Fibroblast of skin of right quadriceps (primary cell): Measurements from ENCODE around the gene CAPS.
"Not testable (repeated sequence)": the region's sequence is repeated elsewhere in the genome, so short reads cannot be mapped to it uniquely, and the experiment has no call there.

Experiments
- DNase-seq: peaks from one replicate; pipeline ENCODE4 v3.0.0-alpha.2; 2013

CAPS gene

DNA sequence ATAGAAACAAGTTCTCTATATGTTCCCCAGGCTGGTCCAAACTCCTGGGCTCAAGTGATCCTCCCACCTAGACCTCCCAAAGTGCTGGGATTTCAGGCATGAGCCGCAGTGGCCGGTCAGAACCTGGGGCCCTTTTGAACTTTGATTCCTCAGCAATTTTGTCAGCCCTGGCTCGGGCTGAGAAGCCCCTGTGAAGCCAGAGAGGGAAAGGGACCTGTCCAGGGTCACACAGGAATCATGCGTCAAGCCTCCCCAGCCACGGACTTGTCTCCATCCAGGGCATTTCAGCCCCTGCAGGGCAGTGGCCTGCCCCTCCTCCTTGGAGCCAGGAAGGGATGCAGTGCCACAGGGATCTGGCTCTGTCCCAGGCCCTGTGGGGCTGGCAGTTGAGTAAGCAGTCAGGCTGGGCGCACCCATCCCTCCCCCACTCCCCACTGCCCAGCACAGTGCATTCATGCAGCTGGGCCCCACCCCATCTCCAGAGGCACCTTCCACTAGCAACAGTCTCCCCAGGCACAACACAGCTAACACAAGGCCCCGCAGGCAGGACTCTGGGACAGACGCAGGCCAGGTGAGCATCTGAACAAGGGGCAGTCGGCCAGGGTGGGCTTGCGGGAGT, at the start of gene CAPS:
Gene CAPS, plus strand, starts transcription at position 516 of the 619 bp plus-strand sequence. CDS start 153 bp downstream, outside the sequence.
- DNase-seq, result peak; percentile 28

DNA sequence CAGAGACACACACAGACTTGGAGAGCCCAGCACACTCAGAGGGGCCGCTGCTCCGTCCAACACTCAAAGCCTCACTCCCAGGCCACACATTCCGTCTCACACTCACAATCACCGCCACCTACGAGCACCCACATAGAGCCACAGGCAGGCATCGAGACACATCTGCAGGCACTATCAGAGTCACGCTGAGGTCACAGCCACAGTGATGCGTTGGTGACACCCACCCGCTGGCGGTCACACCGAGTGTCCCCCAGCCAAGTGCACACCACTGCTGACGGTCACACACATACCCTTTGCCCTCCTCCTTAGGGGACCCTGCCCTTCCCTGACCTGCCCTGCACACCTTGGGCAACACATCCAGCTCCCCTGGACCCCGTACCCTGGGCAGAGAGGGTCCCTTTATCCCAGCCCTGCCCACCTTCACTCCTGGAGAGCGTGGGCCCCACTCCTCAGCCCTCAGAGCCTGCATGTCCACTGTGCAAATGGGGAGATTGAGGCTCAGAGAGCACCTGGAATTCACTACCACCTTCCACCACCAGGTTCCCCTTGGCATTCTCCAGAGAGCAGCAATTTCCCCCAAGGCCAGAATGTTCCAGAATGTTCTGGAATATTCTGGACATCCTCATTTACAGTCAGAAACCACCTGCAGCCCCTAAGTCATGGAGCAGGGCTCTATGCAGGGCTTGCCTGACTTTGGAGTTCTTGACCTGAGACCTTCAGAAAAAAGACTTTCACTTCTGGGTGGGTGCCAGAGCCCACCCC, 49.1 kb upstream of the CAPS start:
- DNase-seq, result no peak

DNA sequence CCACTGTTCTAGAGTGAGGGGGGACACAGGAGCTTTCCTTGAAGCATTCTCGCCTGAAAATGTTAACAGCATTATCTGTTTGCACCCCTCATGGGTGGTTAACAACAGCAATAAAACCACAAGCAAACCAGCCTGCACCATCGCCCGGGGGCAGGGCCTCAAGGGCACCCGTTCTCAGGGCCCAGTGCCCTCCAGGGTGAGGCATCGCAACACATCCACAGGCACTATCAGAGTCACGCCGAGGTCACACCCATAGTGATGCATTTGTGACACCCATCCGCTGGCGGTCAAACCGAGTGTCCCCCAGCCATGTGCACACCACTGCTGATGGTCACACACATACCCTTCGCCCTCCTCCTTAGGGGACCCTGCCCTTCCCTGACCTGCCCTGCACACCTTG, 48.3 kb upstream of the CAPS start:
- DNase-seq, result no peak

DNA sequence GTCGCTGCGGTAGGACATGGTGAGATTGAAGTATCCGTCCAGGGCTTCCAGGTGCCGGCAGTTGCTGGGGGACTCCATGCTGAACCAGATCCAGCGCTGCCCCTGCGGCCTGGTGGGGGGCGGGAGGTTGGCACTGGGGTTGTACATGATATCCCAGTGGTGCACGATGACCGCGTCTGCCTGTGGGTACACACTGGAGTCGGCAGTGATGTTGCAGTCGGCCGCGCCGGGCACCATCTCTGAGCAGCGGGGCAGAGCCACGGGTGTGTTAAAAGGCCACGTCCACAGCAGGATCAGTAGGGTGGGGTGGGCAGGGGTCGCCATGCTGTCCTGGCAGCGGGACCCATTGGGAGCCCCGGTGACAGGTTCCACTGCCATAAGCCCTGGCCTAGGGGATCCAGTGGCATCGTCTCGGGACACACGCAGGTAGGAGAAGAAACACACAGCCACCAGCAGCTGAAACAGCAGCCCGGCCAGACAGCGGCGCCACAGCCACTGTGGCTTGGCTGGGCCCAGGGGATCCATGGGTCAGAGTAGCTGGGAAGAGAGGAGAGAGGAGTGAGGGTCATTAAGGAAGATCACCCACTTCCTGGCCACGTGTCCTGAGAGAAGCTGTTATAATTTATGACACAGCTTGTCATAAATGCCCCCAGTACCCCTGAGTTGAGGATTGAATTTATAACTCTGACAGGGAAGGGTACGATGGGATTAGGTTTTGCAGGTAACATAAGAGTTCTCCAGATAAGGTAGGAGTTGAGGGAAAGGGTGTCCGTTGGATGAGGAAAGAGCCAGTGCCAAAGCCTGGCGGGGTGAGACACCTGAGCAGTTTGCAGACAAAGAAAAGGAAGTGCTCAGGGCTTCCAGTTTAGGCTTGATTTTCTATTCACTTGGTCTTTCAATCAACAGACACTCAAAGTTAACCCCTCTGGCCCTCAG, 46.6 kb upstream of the CAPS start:
- DNase-seq, result no peak

DNA sequence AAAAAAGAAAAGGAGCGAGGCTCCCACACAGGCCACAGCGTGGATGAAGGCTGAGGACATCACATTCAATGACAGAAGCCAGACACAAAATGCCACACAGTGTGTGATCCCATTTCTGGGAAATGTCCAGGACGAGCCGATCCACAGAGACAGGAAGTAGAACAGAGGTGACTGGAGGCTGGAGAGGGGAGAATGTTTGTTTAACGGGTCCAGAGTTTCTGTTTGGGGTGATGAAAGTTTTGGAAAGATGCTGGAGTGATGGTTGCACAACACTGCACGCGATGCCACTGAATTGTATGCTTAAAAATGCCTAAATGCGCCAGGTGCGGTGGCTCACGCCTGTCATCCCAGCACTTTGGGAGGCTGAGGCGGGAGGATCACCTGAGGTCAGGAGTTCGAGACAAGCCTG, 43.1 kb upstream of the CAPS start:
- DNase-seq, result no peak

DNA sequence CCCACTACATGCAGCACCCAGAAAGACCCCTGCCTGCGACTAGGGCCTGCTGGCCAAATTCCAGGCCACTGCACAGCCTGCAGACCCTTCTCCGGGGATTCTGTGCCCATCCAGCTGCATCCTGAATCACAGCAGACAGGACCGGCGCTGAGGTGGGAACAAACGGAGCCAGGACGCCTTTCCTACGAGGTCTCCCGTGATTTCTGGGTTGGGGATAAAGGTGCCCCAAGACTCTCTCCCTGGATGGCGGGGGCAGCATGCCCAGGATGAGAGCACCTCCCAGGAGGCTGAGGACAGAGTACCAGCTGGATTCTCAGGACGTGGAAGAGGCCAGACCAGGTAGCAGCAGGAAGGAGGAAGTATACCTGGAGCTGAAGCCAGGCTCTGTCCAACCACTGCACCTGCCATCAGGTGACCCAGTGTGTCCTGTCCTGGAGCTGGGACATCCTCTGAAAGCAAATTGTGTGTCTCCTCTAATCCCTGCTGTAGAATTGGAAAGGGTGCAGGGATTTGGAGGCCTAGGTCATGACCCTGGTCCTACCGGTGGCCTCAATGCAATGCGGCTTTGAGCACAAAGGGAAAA, 40.3 kb upstream of the CAPS start:
- DNase-seq, result no peak

DNA sequence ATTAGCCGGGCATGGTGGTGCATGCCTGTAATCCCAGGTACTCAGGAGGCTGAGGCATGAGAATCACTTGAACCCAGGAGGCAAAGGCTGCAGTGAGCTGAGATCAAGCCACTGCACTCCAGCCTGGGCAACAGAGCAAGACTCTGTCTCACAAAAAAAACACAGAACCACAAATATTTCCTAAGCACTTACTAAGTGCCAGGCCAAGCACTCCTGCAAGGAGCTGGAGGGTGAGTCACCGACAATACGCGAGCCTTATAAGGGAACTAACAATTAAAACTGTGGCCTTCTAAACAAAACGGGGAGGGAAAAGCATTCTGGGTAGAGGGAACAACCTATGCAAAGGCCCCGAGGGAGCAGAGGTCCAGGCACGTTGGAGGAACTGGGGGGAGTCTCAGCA, 39.6 kb upstream of the CAPS start:
- peak; percentile 60 for DNase-seq

DNA sequence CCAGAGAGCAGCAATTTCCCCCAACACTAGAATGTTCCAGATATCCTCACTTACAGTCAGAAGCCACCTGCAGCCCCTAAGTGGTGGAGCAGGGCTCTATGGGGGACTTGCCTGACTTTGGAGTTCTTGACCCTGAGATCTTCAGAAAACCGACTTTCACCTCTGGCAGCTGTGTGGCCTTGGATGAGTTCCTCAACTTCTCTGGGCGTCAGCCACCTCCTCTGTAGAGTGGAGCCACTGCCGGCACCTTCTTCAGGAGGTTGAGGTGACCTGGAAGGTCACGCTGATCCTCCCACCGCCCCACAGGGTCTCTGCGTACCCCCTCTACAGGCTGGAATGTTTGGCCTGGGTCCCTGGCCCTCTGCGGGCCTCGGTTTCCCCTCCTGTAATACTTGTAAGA, 36.6 kb upstream of the CAPS start:
- no peak for DNase-seq

DNA sequence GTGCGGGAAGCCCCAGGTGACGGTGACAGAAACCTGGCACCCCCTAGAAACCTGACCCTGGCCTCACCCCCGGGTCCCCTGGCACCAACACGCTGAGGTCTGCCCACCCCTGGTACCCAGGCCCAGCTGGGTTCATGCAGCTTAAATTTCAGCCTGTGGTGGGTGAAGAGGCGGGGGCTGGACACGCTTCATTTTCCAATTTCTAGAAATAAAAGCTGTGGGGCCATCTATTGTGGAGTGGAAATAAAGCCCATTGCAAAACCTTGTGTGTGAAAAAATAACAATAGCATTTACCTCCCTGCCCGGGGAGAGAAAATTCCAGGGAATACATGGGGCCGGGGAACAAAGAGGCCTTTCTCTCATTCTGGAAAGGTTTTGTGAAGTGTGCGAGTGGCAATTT, 36.2 kb upstream of the CAPS start:
- no peak for DNase-seq

DNA sequence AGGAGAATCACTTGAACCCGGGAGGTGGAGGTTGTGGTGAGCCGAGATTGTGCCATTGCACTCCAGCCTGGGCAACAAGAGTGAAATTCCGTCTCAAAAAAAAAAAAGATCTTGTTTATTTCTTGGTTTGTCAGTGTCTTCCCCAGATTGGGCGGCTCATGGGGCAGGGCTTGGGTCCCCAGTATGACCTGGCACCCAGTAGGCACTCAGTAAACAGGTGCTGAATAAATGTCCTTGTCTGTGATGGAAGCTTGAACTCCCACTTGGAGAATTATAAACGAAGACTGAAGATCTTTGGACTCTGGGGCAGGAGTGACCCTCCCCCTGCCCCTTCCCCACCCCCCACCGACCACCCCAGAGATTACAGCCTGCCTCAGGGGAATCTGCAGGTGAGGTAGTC, 33.9 kb upstream of the CAPS start:
- no peak for DNase-seq

DNA sequence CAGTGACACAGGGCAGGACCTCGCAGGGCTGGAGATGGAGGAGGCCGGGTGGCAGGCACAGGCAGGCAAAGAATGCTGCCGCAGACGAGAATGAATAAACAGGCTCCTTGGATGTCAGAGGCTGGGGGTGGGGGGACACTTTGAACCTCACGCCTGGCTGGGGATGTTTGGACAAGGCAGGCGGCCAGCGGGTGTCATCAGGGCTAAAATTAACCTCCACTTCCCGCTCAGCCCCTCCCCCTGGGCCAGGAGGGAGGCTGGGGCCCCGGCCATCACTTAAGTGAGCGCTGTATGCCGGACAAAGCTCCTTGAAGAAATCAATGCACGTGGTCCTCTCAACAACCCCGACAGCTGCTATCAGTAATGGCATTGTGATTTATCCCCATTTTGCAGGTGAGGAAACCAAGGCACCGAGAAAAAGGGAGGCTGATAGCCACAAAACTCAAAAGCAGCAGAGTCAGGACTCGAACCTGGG, 33.4 kb upstream of the CAPS start:
- DNase-seq, result peak; percentile 69

DNA sequence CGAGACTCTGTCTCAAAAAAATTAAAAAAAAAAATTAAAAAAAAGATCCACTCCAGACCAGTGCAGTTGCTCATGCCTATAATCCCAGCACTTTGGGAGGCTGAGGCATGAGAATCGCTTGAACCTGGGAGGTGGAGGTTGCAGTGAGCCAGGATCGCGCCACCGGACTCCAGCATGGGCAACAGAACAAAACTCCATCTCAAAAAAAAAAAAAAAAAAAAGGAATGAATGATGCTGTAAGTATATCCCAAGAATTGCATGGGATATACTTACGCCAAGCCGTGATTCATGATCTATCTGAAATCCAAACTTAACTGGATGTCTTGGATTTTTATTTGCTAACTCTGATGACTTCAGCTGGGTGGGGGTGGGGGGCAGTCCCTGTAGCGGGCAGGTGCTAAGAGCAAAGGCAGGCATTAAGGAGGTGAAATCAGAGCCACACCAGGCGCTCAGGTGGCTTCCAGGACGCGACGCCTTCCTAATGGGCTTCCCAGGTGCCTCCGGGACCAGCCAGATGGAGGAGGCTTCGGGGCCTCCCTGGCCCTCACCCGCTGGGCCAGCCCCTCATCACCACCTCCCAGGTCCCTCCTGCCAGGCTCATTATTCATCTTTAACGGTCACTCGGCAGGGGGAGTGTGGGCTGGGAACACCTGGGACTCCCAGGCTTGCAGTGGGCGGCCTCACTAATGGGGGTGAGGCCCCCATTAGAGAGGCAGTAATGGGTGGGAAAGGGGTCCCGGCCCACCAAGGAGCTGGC, 32.3 kb upstream of the CAPS start:
- DNase-seq, result no peak

DNA sequence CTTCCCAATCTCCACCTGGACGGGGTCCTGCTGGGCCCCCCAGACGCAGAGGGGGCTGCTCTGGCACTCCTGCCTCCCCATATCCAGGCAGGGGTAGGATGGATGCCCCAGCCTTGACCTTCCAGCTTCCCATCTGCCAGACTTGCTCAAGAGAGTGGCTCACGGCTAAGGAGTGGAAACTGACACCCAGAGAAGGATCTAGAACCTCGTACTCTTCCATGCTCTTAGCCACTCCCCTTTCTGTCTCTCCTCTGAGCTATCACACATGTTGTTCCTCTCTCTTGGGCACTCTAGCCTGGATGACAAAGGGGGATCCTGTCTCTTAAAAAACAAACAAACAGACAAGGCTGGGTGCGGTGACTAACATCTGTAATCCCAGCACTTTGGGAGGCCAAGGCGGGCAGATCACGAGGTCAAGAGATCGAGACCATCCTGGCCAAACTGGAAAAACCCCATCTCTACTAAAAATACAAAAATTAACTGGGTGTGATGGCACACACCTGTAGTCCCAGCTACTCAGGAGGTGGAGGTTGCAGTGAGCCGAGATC, 31.6 kb upstream of the CAPS start:
- no peak for DNase-seq

DNA sequence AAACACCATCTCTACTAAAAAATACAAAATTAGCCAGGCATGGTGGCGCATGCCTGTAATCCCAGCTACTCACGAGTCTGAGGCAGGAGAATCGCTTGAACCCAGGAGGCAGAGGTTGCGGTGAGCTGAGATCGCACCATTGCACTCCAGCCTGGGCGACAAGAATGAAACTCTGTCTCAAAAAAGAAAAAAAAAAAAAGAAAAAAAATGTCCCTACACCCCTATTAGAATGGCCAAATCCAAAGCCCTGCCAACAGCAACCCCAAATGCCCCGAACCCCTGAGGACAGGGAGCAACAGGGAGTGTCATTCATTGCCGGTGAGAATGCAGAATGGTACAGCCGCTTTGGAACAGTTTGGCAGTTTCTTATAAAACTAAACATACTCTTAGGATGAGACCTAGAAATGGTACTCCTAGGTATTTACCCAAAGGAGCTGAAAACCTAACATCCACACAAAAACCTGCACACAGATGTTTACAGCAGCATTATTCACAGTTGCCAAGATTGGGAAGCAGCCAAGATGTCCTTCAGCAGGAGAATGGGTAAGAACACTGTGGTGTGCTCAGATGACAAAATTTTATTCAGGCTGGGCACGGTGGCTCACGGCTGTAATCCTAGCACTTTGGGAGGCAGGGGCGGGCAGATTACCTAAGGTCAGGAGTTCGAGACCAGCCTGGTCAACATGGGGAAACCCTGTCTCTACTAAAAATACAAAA, 30.7 kb upstream of the CAPS start:
- not testable (repeated sequence) for DNase-seq

DNA sequence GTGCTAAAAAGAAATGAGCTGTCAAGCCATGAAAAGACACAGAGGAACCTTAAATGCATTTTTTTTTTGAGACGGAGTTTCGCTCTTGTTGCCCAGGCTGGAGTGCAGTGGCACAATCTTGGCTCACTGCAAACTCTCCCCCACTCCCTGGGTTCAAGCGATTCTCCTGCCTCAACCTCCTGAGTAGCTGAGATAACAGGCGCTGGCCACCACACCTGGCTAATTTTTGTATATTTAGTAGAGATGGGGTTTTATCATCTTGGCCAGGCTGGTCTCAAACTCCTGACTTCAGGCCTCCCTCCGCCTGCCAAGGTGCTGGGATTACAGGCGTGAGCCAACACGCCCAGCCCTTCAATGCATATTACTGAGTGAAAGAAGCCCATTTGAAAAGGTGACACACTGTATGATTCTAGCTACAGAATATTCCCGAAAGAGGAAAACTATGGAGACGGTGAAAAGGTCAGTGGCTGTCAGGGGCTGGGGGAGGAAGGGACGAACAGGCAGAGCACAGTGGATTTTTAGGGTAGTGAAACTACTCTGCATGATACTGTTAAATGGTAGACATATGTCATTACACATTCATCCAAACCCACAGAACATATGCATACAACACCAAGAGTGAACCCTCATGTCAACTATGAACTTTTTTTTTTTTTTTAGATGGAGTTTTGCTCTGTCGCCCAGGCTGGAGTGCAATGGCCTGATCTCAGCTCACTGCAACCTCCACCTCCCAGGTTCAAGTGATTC, 29.8 kb upstream of the CAPS start:
- DNase-seq, result not testable (repeated sequence)

DNA sequence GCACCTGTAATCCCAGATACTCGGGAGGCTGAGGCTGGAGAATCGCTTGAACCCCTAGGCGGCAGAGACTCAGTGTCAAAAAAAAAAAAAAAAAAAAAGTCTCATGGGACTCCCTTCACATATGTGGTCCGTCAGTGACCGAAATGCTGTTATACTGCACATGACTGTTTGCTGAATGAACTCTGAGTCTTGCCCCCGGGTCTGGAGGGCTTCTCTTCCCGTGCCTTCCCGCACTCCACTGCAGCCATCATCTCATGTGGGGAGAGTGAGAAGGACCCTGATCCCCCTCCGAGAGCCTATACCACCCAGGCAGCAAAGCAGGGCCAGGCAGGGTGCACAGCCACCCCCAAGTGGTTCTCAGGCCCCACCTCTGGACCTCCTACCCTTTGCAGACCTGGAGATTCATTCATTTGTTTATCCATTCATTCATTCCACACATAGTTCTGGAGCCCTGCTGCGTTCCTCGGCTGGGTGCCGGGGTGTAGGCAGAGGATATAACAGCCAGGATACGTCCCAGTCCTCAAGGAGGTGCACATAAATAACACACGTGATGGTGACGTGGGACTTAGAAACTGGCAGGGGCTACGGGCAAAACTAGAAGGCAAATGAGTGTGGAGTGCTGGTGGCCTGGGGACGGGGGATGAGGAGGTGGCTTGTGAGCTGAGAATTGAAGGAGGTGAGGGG, 24.6 kb upstream of the CAPS start:
- DNase-seq, result no peak

DNA sequence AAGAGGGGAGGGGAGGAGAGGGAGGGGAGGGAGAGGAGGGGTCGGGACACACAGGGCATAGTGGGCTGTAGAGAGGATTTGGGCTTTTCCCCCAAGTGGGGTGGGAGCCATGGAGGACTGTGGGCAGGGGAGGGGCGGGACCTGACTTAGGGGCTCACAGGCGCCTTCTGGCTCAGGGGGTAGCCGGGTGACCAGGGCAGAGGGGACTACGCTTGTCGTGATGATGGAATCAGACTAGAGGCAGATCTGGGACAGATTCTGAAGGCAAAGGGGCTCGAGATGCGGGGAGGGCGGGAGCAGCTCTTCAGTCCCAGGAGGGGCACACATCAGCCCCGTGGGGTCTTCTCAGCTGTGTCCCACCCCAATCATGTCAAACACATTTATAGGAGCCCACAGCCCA, 24.0 kb upstream of the CAPS start:
- no peak for DNase-seq

DNA sequence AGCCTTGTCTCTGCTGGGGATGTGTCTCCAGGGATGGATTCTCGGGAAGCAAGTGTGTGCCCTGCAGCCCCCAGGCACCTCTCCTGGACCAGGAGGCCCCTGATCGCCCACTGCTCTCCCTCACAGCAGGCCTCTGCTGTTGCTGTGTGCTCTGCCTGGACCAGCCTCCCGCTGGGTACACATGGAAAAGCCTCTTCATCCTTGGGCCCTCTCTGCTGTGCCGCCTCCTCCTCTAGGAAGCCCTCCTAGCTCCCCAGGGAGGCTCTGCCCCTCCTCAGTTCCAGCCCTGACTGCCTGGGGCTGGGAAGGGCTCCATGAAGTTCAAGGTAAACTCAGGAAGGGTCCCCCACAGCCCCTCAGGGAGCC, 22.5 kb upstream of the CAPS start:
- DNase-seq, result no peak

DNA sequence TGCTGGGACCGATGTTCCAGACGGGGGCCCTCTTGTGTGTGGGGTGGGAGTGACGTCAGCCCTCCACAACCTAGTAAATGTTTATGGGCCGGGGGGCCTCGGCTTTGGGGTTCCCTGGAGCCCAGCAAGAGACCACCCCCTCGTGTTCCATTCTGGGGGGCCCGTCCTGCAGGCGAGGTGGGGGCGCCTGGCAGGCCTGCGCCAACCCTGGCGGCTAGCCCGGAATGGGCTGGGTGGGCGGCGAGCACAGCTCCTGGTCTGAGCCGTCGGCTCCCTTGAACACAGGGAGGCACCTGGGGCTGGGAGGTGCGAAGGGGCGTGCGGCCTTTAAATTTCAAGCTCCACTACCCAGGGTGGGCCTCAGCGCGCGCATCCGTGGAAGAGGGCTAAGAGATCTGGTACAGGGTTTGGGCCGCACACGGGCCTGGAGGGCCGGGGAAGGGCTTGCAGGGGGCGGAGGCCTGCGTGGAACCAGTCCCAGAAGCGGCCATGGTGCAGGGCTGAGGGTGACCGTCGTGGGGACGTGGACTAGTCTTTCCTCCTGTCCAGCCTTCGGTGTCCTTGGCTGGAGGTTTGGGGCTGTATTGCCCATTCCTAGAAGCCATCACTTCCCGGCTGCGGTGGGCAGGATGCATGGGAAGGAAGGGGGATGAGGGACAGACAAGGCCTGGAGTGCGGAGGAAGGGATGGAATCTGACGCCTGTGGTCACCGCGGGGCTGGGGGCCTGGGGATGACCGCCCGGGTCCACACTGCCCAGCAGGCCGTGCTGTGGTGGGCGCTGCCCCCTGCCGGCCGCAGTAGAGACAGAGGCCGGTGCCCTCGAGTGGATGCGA, 21.9 kb upstream of the CAPS start:
- peak; percentile 28 for DNase-seq
